Measurements from ENCODE around the gene SOHLH2. TPM values are rescaled to one million over a fixed set of nuclear protein-coding genes. Genes with fewer than 3 reads are reported as not detected.

SOHLH2 gene
- total RNA-seq, 1 donor from 2014 or later: 0.55 TPM

DNA sequence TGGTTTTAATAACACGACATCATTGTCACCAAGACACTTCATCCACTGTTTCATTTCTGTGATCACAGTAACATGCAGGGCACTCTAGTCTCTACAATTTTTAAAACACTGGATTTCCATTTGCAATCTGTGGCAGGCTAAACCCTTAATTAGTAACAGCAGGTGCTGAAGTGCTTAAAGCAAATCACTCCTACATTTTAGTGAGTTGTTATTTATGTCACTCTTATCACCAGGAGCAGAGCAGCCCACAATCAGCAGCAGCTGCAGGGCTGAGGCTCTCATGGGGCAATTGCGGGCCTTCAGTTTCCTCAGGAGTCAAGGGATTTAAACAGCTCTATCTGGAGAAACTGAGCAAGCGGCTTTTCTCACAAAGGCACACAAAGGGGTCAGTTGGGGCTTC is 1.6 kb downstream of the SOHLH2 start:
- no peaks in the 10 kb centered on the region for H3K27me3 Mint-ChIP-seq
- peaks cover 4% of the 10 kb centered on the region for H3K9me3 Mint-ChIP-seq (ENCODE audit: low read depth)
- TF ChIP-seq, protein P1, sequence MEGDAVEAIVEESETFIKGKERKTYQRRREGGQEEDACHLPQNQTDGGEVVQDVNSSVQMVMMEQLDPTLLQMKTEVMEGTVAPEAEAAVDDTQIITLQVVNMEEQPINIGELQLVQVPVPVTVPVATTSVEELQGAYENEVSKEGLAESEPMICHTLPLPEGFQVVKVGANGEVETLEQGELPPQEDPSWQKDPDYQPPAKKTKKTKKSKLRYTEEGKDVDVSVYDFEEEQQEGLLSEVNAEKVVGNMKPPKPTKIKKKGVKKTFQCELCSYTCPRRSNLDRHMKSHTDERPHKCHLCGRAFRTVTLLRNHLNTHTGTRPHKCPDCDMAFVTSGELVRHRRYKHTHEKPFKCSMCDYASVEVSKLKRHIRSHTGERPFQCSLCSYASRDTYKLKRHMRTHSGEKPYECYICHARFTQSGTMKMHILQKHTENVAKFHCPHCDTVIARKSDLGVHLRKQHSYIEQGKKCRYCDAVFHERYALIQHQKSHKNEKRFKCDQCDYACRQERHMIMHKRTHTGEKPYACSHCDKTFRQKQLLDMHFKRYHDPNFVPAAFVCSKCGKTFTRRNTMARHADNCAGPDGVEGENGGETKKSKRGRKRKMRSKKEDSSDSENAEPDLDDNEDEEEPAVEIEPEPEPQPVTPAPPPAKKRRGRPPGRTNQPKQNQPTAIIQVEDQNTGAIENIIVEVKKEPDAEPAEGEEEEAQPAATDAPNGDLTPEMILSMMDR (IDR thresholded peaks at IDR 0.05; ENCODE audit: unreplicated experiment): no peak
- no peaks in the 10 kb centered on the region for H3K4me1 Mint-ChIP-seq (ENCODE audit: low read depth)
- no peak overlapping the region for H3K27ac Mint-ChIP-seq
- no peaks in the 10 kb centered on the region for H3K36me3 Mint-ChIP-seq (ENCODE audit: insufficient read depth)
- DNase-seq (ENCODE audit: low spot score, unreplicated experiment): no peak
- H3K4me3 Mint-ChIP-seq (ENCODE audit: low read depth): no peak overlapping the region

DNA sequence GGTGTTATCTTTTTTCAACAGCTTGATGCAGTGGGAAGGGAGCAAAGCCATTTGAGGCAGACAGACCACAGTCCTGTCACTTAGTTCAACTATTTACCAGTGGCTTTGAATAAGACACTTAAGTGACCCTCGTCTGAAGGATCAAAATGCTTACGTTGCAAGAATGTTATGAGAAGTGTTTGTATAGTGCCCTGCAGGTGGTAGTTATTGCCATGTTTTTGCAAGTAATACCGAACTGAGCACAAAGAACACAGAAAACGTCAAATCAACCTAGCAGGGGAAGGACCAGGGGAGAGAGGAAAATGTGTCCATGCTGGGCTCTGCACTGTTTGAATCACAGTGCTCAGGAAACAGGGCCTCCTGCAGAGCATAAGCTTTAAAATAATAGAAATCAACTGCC is 2.8 kb downstream of the SOHLH2 start:
- H3K4me1 Mint-ChIP-seq (ENCODE audit: low read depth): no peaks in the 10 kb centered on the region
- H3K36me3 Mint-ChIP-seq (ENCODE audit: insufficient read depth): no peaks in the 10 kb centered on the region
- no peak overlapping the region for H3K27ac Mint-ChIP-seq
- H3K27me3 Mint-ChIP-seq: no peaks in the 10 kb centered on the region
- no peak for DNase-seq (ENCODE audit: low spot score, unreplicated experiment)
- H3K9me3 Mint-ChIP-seq (ENCODE audit: low read depth): peaks cover 4% of the 10 kb centered on the region
- TF ChIP-seq, protein P1 (IDR thresholded peaks at IDR 0.05; ENCODE audit: unreplicated experiment): no peak
- no peak overlapping the region for H3K4me3 Mint-ChIP-seq (ENCODE audit: low read depth)

GRCh38 chr13:36210738-36211137 is 3.6 kb downstream of the SOHLH2 start:
- TF ChIP-seq, protein P1 (IDR thresholded peaks at IDR 0.05; ENCODE audit: unreplicated experiment): no peak
- H3K27me3 Mint-ChIP-seq: no peaks in the 10 kb centered on the region
- no peak for DNase-seq (ENCODE audit: low spot score, unreplicated experiment)
- H3K27ac Mint-ChIP-seq: no peak overlapping the region
- peaks cover 4% of the 10 kb centered on the region for H3K9me3 Mint-ChIP-seq (ENCODE audit: low read depth)
- no peaks in the 10 kb centered on the region for H3K36me3 Mint-ChIP-seq (ENCODE audit: insufficient read depth)
- no peaks in the 10 kb centered on the region for H3K4me1 Mint-ChIP-seq (ENCODE audit: low read depth)
- H3K4me3 Mint-ChIP-seq (ENCODE audit: low read depth): no peak overlapping the region

- DNase-seq (ENCODE audit: low spot score, unreplicated experiment): no peak
- H3K4me1 Mint-ChIP-seq (ENCODE audit: low read depth): no peaks in the 10 kb centered on the region
- TF ChIP-seq, protein P1 (IDR thresholded peaks at IDR 0.05; ENCODE audit: unreplicated experiment): no peak
- H3K27me3 Mint-ChIP-seq: no peaks in the 10 kb centered on the region
- no peak overlapping the region for H3K4me3 Mint-ChIP-seq (ENCODE audit: low read depth)
- no peaks in the 10 kb centered on the region for H3K9me3 Mint-ChIP-seq (ENCODE audit: low read depth)
- no peak overlapping the region for H3K27ac Mint-ChIP-seq
- H3K36me3 Mint-ChIP-seq (ENCODE audit: insufficient read depth): no peaks in the 10 kb centered on the region
These were observed 6.7 kb downstream of the SOHLH2 start for GRCh38 chr13:36207672-36208071.

GRCh38 chr13:36193151-36193855 is 21.1 kb downstream of the SOHLH2 start:
- H3K27me3 Mint-ChIP-seq: peaks cover 3% of the 10 kb centered on the region
- no peaks in the 10 kb centered on the region for H3K9me3 Mint-ChIP-seq (ENCODE audit: low read depth)
- no peak overlapping the region for H3K27ac Mint-ChIP-seq
- DNase-seq (ENCODE audit: low spot score, unreplicated experiment): no peak
- no peaks in the 10 kb centered on the region for H3K36me3 Mint-ChIP-seq (ENCODE audit: insufficient read depth)
- peaks cover 6% of the 10 kb centered on the region for H3K4me1 Mint-ChIP-seq (ENCODE audit: low read depth)
- TF ChIP-seq, protein P1 (IDR thresholded peaks at IDR 0.05; ENCODE audit: unreplicated experiment): no peak
- no peak overlapping the region for H3K4me3 Mint-ChIP-seq (ENCODE audit: low read depth)

Data from progenitor cell of endocrine pancreas (in vitro differentiated cells).